H1 (cell line): ENCODE measurements around the gene CPSF2. TPM values are rescaled to one million over a fixed set of nuclear protein-coding genes. Genes with fewer than 3 reads are reported as not detected.

Experiments used
- CTCF ChIA-PET: fragments of 300-600 bp; sonication (Branson Sonifier 250); formaldehyde crosslinking; loops from one replicate; lab custom pipeline; 2021; ENCODE audit not compliant: partially characterized antibody; lab: Charles Lee
- POLR2A ChIA-PET: fragments of 300-600 bp; sonication (Branson Sonifier 250); formaldehyde crosslinking; loops from one replicate; lab custom pipeline; 2021; ENCODE audit warnings: inconsistent platforms; ENCODE audit not compliant: partially characterized antibody; lab: Charles Lee
- DNase-seq, 2 experiments: peaks; one replicate each; pipeline versions ENCODE4 v3.0.0 to v3.0.0-alpha.2; 2010 to 2022; ENCODE audit warnings: low spot score in 2 of 2, low read depth in 1 of 2, mixed read lengths in 1 of 2
- FAIRE-seq: peaks from 2 replicates; lab custom pipeline; 2011; peaks lifted over from hg19 to GRCh38; lab: Jason Lieb, UNC
- H2AFZ ChIP-seq: 2 replicates; pipeline ENCODE4 v1.8.1; 2012; ENCODE audit warnings: low read length, inconsistent platforms
- H2AK5ac ChIP-seq: 2 replicates; pipeline ENCODE4 v1.6.1; 2013; ENCODE audit warnings: low read depth, low read length
- H2BK120ac ChIP-seq: replicated peaks from 2 replicates; pipeline ENCODE3; 2013; ENCODE audit warnings: low read depth, low read length, inconsistent platforms
- H2BK12ac ChIP-seq: 2 replicates; pipeline ENCODE4 v1.6.1; 2013; ENCODE audit warnings: low read depth, low read length
- H2BK15ac ChIP-seq: 2 replicates; pipeline ENCODE4 v1.6.1; 2013; ENCODE audit warnings: low read length
- H2BK20ac ChIP-seq: 2 replicates; pipeline ENCODE4 v1.6.1; 2013; ENCODE audit warnings: low read length
- H2BK5ac ChIP-seq: 2 replicates; pipeline ENCODE4 v1.6.1; 2013; ENCODE audit warnings: low read depth, low read length
- H3K14ac ChIP-seq: 2 replicates; pipeline ENCODE4 v1.6.1; 2013; ENCODE audit warnings: inconsistent platforms; ENCODE audit not compliant: insufficient read length
- H3K18ac ChIP-seq: 2 replicates; pipeline ENCODE4 v1.6.1; 2013; ENCODE audit warnings: low read length; ENCODE audit errors: extremely low read depth
- H3K23ac ChIP-seq: 2 replicates; pipeline ENCODE4 v1.6.1; 2013; ENCODE audit warnings: inconsistent platforms; ENCODE audit not compliant: insufficient read length
- H3K23me2 ChIP-seq: 2 replicates; pipeline ENCODE4 v1.6.1; 2013; ENCODE audit warnings: low read depth, low read length
- H3K27ac ChIP-seq: 2 replicates; pipeline ENCODE4 v1.6.1; 2011; ENCODE audit warnings: low read depth, low read length, inconsistent platforms
- H3K27me3 ChIP-seq, 4 experiments: replicated peaks in 1 of 4; 1 replicate in 1 of 4; 2 replicates in 3 of 4; pipeline versions ENCODE4 v1.6.1 to v1.8.1; 2011 to 2013; ENCODE audit warnings: low read length in 3 of 4, mild to moderate bottlenecking in 3 of 4, inconsistent platforms in 2 of 4, mixed read lengths in 2 of 4, moderate library complexity in 1 of 4; ENCODE audit not compliant: control insufficient read depth in 3 of 4, insufficient read depth in 3 of 4; ENCODE audit errors: extremely low read depth in 1 of 4
- H3K36me3 ChIP-seq, 4 experiments: 2 replicates each; pipeline versions ENCODE4 v1.6.1 to v1.8.1; 2011 to 2013; ENCODE audit warnings: mild to moderate bottlenecking in 4 of 4, low read length in 3 of 4, moderate library complexity in 2 of 4, control low read depth in 1 of 4, inconsistent platforms in 1 of 4; ENCODE audit not compliant: insufficient read depth in 4 of 4, control insufficient read depth in 2 of 4
- H3K4ac ChIP-seq: replicated peaks from 2 replicates; pipeline ENCODE3; 2013; ENCODE audit warnings: low read length, low read depth, mixed read lengths, inconsistent platforms; ENCODE audit not compliant: insufficient read length
- H3K4me1 ChIP-seq, 4 experiments: replicated peaks in 1 of 4; 1 replicate in 1 of 4; 2 replicates in 3 of 4; pipeline versions ENCODE4 v1.6.1 to v1.8.1; 2011 to 2013; ENCODE audit warnings: low read length in 3 of 4, inconsistent platforms in 2 of 4, mixed read lengths in 1 of 4; ENCODE audit not compliant: insufficient read depth in 4 of 4, control insufficient read depth in 3 of 4
- H3K4me2 ChIP-seq, 2 experiments: 2 replicates each; pipeline versions ENCODE4 v1.6.1 to v1.8.1; 2011 to 2013; ENCODE audit warnings: low read depth in 2 of 2, low read length in 2 of 2, control low read depth in 1 of 2, inconsistent platforms in 1 of 2, mild to moderate bottlenecking in 1 of 2; ENCODE audit not compliant: insufficient read depth in 1 of 2
- H3K4me3 ChIP-seq, 4 experiments: fragments of 200-600, 300-600 bp in 1 of 4; sonication (generic), shearing (Covaris generic), sonication (Bioruptor Twin) in 1 of 4; 2 replicates each; pipeline versions ENCODE4 v1.5.1 to v1.8.1; 2011 to 2016; ENCODE audit warnings: low read length in 4 of 4, low read depth in 3 of 4, control low read depth in 2 of 4, inconsistent platforms in 2 of 4, mild to moderate bottlenecking in 2 of 4, mixed read lengths in 1 of 4, moderate library complexity in 1 of 4; ENCODE audit not compliant: insufficient read depth in 2 of 4; ENCODE audit errors: extremely low read depth in 1 of 4
- H3K56ac ChIP-seq: replicated peaks from 2 replicates; pipeline ENCODE3; 2013; ENCODE audit warnings: low read depth, mild to moderate bottlenecking, mixed read lengths, low read length, inconsistent platforms; ENCODE audit not compliant: insufficient read length
- H3K79me1 ChIP-seq: 2 replicates; pipeline ENCODE4 v1.6.1; 2013; ENCODE audit warnings: low read depth, low read length, control low read depth
- H3K79me2 ChIP-seq, 2 experiments: 2 replicates each; pipeline versions ENCODE4 v1.6.1 to v1.8.1; 2012 to 2013; ENCODE audit warnings: low read length in 2 of 2, mild to moderate bottlenecking in 2 of 2, inconsistent platforms in 1 of 2; ENCODE audit not compliant: insufficient read depth in 2 of 2, control insufficient read depth in 1 of 2
- H3K9ac ChIP-seq, 4 experiments: replicated peaks in 1 of 4; 1 replicate in 1 of 4; 2 replicates in 3 of 4; pipeline versions ENCODE4 v1.6.1 to v1.8.1; 2011 to 2013; ENCODE audit warnings: low read depth in 3 of 4, low read length in 3 of 4, control low read depth in 2 of 4, mild to moderate bottlenecking in 2 of 4, moderate library complexity in 2 of 4, inconsistent platforms in 1 of 4; ENCODE audit errors: extremely low read depth in 1 of 4
- H3K9me3 ChIP-seq, 2 experiments: 2 replicates each; pipeline versions ENCODE4 v1.6.1 to v1.8.1; 2012 to 2013; ENCODE audit warnings: mild to moderate bottlenecking in 2 of 2, moderate library complexity in 2 of 2, control low read depth in 1 of 2, inconsistent platforms in 1 of 2, low read depth in 1 of 2, low read length in 1 of 2, mixed read lengths in 1 of 2; ENCODE audit not compliant: insufficient read depth in 2 of 2
- H4K20me1 ChIP-seq, 2 experiments: replicated peaks in 1 of 2; 2 replicates each; pipeline versions ENCODE3 to v1.8.1; 2011 to 2013; ENCODE audit warnings: inconsistent platforms in 2 of 2, low read length in 2 of 2, mild to moderate bottlenecking in 1 of 2; ENCODE audit not compliant: insufficient read depth in 2 of 2, control insufficient read depth in 1 of 2
- H4K5ac ChIP-seq: 2 replicates; pipeline ENCODE4 v1.6.1; 2013; ENCODE audit warnings: low read length, low read depth, mixed read lengths, inconsistent platforms; ENCODE audit not compliant: insufficient read length
- H4K8ac ChIP-seq: 2 replicates; pipeline ENCODE4 v1.8.0; 2013; ENCODE audit warnings: mild to moderate bottlenecking, moderate library complexity, low read length, inconsistent platforms; ENCODE audit not compliant: insufficient read depth; ENCODE audit errors: extremely low read depth
- H4K91ac ChIP-seq: replicated peaks from 2 replicates; pipeline ENCODE3; 2013; ENCODE audit warnings: low read length, mixed read lengths, inconsistent platforms; ENCODE audit not compliant: insufficient read length
- ATF3 ChIP-seq: IDR thresholded peaks from 2 replicates; pipeline ENCODE4 v1.6.1; 2011; ENCODE audit warnings: low read depth, mild to moderate bottlenecking, low read length; ENCODE audit not compliant: insufficient read depth
- EP300 ChIP-seq, 2 experiments: IDR thresholded peaks; 1 replicate in 1 of 2; 2 replicates in 1 of 2; pipeline ENCODE4 v1.6.1; 2011 to 2012; ENCODE audit warnings: low read depth in 2 of 2, low read length in 2 of 2, mild to moderate bottlenecking in 2 of 2, borderline replicate concordance in 1 of 2, inconsistent platforms in 1 of 2, moderate library complexity in 1 of 2
- NANOG ChIP-seq: IDR thresholded peaks from 2 replicates; pipeline ENCODE4 v1.6.1; 2011; ENCODE audit warnings: low read length, low read depth, mild to moderate bottlenecking, inconsistent platforms; ENCODE audit not compliant: insufficient read depth, poor library complexity, severe bottlenecking
- NRF1 ChIP-seq: IDR thresholded peaks from 2 replicates; pipeline ENCODE4 v1.6.1; 2011; ENCODE audit warnings: mild to moderate bottlenecking, low read depth, low read length, improper control_type of control experiment
- PHF8 ChIP-seq: fragments of 200-600 bp; sonication (generic); conservative IDR thresholded peaks from 2 replicates; pipeline ENCODE4 v1.7.1; 2012; ENCODE audit warnings: low read depth, mild to moderate bottlenecking, inconsistent platforms, low read length, moderate library complexity
- SIN3A ChIP-seq, 2 experiments: IDR thresholded peaks in 1 of 2; conservative IDR thresholded peaks in 1 of 2; 2 replicates each; pipeline ENCODE4 v1.6.1; 2011 to 2012; ENCODE audit warnings: low read length in 2 of 2, improper control_type of control experiment in 1 of 2, low read depth in 1 of 2, mild to moderate bottlenecking in 1 of 2
- SP1 ChIP-seq: IDR thresholded peaks from 2 replicates; pipeline ENCODE4 v1.6.1; 2011; ENCODE audit warnings: low read depth, low read length
- SP4 ChIP-seq: IDR thresholded peaks from 2 replicates; pipeline ENCODE4 v1.6.1; 2012; ENCODE audit warnings: low read length, inconsistent platforms
- SRF ChIP-seq: IDR thresholded peaks from 2 replicates; pipeline ENCODE4 v1.6.1; 2011; ENCODE audit warnings: mild to moderate bottlenecking, low read depth, low read length, moderate library complexity
- WGBS, 2 experiments: shearing (Covaris generic) in 1 of 2; methylation state at CpG; one replicate each; pipeline versions ENCODE4 v1.1.6 to v1.1.7; 2013 to 2015; ENCODE audit warnings: low lambda C conversion rate in 2 of 2, mixed read lengths in 2 of 2, inconsistent platforms in 1 of 2, low coverage in 1 of 2, missing lambda C conversion rate in 1 of 2; ENCODE audit not compliant: insufficient replicate concordance in 2 of 2, insufficient coverage in 1 of 2, insufficient read length in 1 of 2; ENCODE audit errors: extremely low coverage in 1 of 2, missing lambda C conversion rate in 1 of 2; 5-methylcytosine and 5-hydroxymethylcytosine counted together
- polyA plus RNA-seq, 7 experiments: library from polyadenylated mRNA; depleted of rRNA in 3 of 7; stranded (reverse) in 5 of 7; unstranded in 2 of 7; fragments of >200 nt in 5 of 7; fragments of 200-250 nt in 2 of 7; gene quantifications; 1 replicate in 5 of 7; 2 replicates in 1 of 7; 4 replicates in 1 of 7; pipeline versions ENCODE4 v1.2.1 to v1.2.3, GENCODE V29; 2011 to 2013; ENCODE audit warnings: missing spikeins in 2 of 7, mixed read lengths in 2 of 7
- total RNA-seq: library from RNA; stranded (reverse); fragmentation: NEBNext Ultra II Directional; extraction: Animal tissue kit (Norgen Biotek cat#: 25700); gene quantifications from 2 replicates; pipeline ENCODE4 v1.2.1, GENCODE V29; 2021

The CPSF2 gene
- total and polyA plus RNA-seq, 2 of the 8 experiments (the other 6 are each of a cell fraction or from before 2014, with no cell fraction given), result 11.3 to 130 TPM

GRCh38 chr14:92105073-92105892 lies 16.5 kb upstream of the CPSF2 start:
- no peak overlapping the region for H2BK120ac ChIP-seq
- H3K9ac ChIP-seq, result peak overlapping the region; percentile 15 to 85 (median 80); a peak in 5 of 7 replicates
- H3K14ac ChIP-seq, result no peak overlapping the region
- CTCF ChIA-PET, result interaction anchor here (1.2 to 4.5 kb wide), 5 partner anchors 10 to 33 kb away, joined by 3 to 45 read pairs (median 4); partner anchors contain the start of genes CPSF2 and NDUFB1
- POLR2A ChIA-PET, result interaction anchor here (0.6 to 4.5 kb wide), 7 partner anchors 8 to 65 kb away, joined by 3 to 66 read pairs (median 6); partner anchors contain the start of genes CPSF2, NDUFB1 and TRIP11
- no peak overlapping the region for H4K8ac ChIP-seq
- no peak overlapping the region for H4K91ac ChIP-seq
- H4K20me1 ChIP-seq, result peaks cover 3 to 4% of the 10 kb centered on the region in 2 experiments
- FAIRE-seq (no peak), DNase-seq (no peak)
- no peak overlapping the region for H3K4ac ChIP-seq
- H3K27ac ChIP-seq, result peak overlapping the region; percentile 37; the same call in 1 of the 2 replicates
- H2BK20ac ChIP-seq, result no peak overlapping the region
- no peak overlapping the region for H2BK15ac ChIP-seq
- H3K79me1 ChIP-seq, result peaks cover 10% of the 10 kb centered on the region
- WGBS, 2 experiments, result 57% methylated on average over 16 of the region's 16 CpGs; no CpG with 5 or more reads in 1 of the 2 experiments
- peak overlapping the region; percentile 49 for H3K56ac ChIP-seq
- H3K4me3 ChIP-seq, result peak overlapping the region; percentile 69 to 97 (median 86)
- H4K5ac ChIP-seq, result no peak overlapping the region
- H3K4me2 ChIP-seq, result peak overlapping the region; percentile 71 to 76
- H3K79me2 ChIP-seq, result peaks cover 15 to 60% of the 10 kb centered on the region in 2 experiments
- H2BK5ac ChIP-seq, result no peak overlapping the region
- no peak overlapping the region for H2BK12ac ChIP-seq
- H3K23me2 ChIP-seq, result peaks cover 8% of the 10 kb centered on the region
- no peak overlapping the region for H2AK5ac ChIP-seq
- no peak overlapping the region for H2AFZ ChIP-seq
- H3K9me3 ChIP-seq, result no peaks in the 10 kb centered on the region
- no peak overlapping the region for H3K23ac ChIP-seq
- no peaks in the 10 kb centered on the region for H3K36me3 ChIP-seq
- H3K4me1 ChIP-seq, result peaks cover 4 to 7% (median 6%) of the 10 kb centered on the region in 4 experiments; a peak in 6 of 7 replicates
- H3K27me3 ChIP-seq, result no peaks in the 10 kb centered on the region
- no peak overlapping the region for H3K18ac ChIP-seq
- TF ChIP-seq PHF8, result no peak
- no peak for TF ChIP-seq ATF3
- TF ChIP-seq SRF, result no peak
- no peak for TF ChIP-seq SP1
- no peak for TF ChIP-seq SP4
- no peak for TF ChIP-seq NRF1
- no peak for TF ChIP-seq SIN3A (conservative IDR thresholded peaks at IDR 0.05 in 1 of 2, IDR thresholded peaks at IDR 0.05 in 1 of 2; ENCODE audit: low read depth in 1 of 2, low read length in 2 of 2)
- no peak for TF ChIP-seq EP300 (IDR thresholded peaks at IDR 0.05; ENCODE audit: borderline replicate concordance in 1 of 2, low read depth in 2 of 2, low read length in 2 of 2)
- no peak for TF ChIP-seq NANOG
